SK-N-SH treated with all-trans-retinoic acid at 6 μM for 48 hours (cell line): Measurements from ENCODE around the gene CACNA1D.

Experiments
- ATAC-seq: fragments of 200-7000 bp; cut with Tn5 transposase; 3 replicates; pipeline ENCODE4 v1.9.1; 2020; ENCODE audit warnings: mild to moderate bottlenecking, moderate library complexity
- ESRRG ChIP-seq: fragments of 250-450 bp; sonication (Bioruptor Pico); IDR thresholded peaks from 2 replicates; pipeline ENCODE4 v1.6.1; 2021; ENCODE audit warnings: mild to moderate bottlenecking
- ISL1 ChIP-seq: fragments of 250-450 bp; sonication (Bioruptor Pico); IDR thresholded peaks from 2 replicates; pipeline ENCODE4 v2.1.2; 2022; ENCODE audit warnings: mild to moderate bottlenecking, moderate library complexity
- OSR1 ChIP-seq: fragments of 250-450 bp; sonication (Bioruptor Pico); IDR thresholded peaks from 2 replicates; pipeline ENCODE4 v1.8.0; 2022; ENCODE audit warnings: moderate library complexity, mild to moderate bottlenecking, inconsistent platforms
- PPARA ChIP-seq: fragments of 250-450 bp; sonication (Bioruptor Pico); IDR thresholded peaks from 2 replicates; pipeline ENCODE4 v1.5.0; 2020; ENCODE audit warnings: mild to moderate bottlenecking, borderline replicate concordance
- RARB ChIP-seq: fragments of 250-450 bp; sonication (Bioruptor Pico); IDR thresholded peaks from 2 replicates; pipeline ENCODE4 v1.8.0; 2021; ENCODE audit warnings: mild to moderate bottlenecking, moderate library complexity
- SNAI2 ChIP-seq: fragments of 250-450 bp; sonication (Bioruptor Pico); IDR thresholded peaks from 2 replicates; pipeline ENCODE4 v1.5.0; 2020; ENCODE audit warnings: mild to moderate bottlenecking, moderate library complexity
- TCF4 ChIP-seq: fragments of 250-450 bp; sonication (Bioruptor Pico); IDR thresholded peaks from 2 replicates; pipeline ENCODE4 v1.8.0; 2021; ENCODE audit warnings: mild to moderate bottlenecking, moderate library complexity, borderline replicate concordance
- TOX ChIP-seq: fragments of 250-450 bp; sonication (Bioruptor Pico); IDR thresholded peaks from 2 replicates; pipeline ENCODE4 v1.8.0; 2021; ENCODE audit warnings: mild to moderate bottlenecking, moderate library complexity, borderline replicate concordance
- ZFP3 ChIP-seq: fragments of 250-450 bp; sonication (Bioruptor Pico); IDR thresholded peaks from 2 replicates; pipeline ENCODE4 v1.5.0; 2020; ENCODE audit warnings: mild to moderate bottlenecking, moderate library complexity
- ZFP30 ChIP-seq: fragments of 450-650 bp; formaldehyde crosslinking; IDR thresholded peaks from 2 replicates; pipeline ENCODE4 v1.5.0; 2022; ENCODE audit warnings: mild to moderate bottlenecking, moderate library complexity
- ZNF565 ChIP-seq: fragments of 450-650 bp; formaldehyde crosslinking; conservative IDR thresholded peaks from 2 replicates; pipeline ENCODE4 v1.5.0; 2020; ENCODE audit warnings: low read depth, mild to moderate bottlenecking, moderate library complexity
- ZNF70 ChIP-seq: fragments of 450-650 bp; formaldehyde crosslinking; IDR thresholded peaks from 2 replicates; pipeline ENCODE4 v1.5.0; 2020; ENCODE audit warnings: mild to moderate bottlenecking, moderate library complexity
- ZNF8 ChIP-seq: fragments of 450-650 bp; formaldehyde crosslinking; IDR thresholded peaks from 2 replicates; pipeline ENCODE4 v1.5.0; 2020; ENCODE audit warnings: mild to moderate bottlenecking, moderate library complexity
- TF ChIP-seq, protein P1 (sequence below): fragments of 250-450 bp; sonication (Bioruptor Pico); IDR thresholded peaks from 2 replicates; pipeline ENCODE4 v1.8.0; 2020; ENCODE audit warnings: mild to moderate bottlenecking, moderate library complexity, borderline replicate concordance
- TF ChIP-seq, protein P2 (sequence below): fragments of 250-450 bp; sonication (Bioruptor Pico); IDR thresholded peaks from 2 replicates; pipeline ENCODE4 v1.5.0; 2020; ENCODE audit warnings: mild to moderate bottlenecking, moderate library complexity
- TF ChIP-seq, protein P3 (sequence below): fragments of 250-450 bp; sonication (Bioruptor Pico); IDR thresholded peaks from 2 replicates; pipeline ENCODE4 v1.5.1; 2021; ENCODE audit warnings: mild to moderate bottlenecking, moderate library complexity

CACNA1D gene

DNA sequence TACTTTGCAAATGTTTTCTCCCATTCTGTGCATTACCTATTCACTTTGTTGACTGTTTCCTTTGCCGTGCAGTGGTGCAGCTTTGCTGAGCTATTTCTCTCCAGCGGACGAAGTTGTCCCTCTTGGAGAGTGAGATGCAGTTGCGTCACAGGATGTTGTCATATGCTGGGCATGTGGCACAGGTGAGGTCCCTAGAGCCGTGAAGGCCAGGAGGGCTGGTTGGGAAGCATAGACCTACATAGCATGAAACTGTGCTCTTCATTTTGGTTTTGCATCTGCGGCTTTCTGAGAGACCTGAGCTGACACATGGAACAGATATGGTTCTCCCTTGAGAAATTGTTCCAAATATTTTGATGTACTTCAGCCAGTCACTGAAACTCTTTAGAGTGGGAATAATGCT is 108.5 kb downstream of the CACNA1D start (continued):
- TF ChIP-seq, protein P1, sequence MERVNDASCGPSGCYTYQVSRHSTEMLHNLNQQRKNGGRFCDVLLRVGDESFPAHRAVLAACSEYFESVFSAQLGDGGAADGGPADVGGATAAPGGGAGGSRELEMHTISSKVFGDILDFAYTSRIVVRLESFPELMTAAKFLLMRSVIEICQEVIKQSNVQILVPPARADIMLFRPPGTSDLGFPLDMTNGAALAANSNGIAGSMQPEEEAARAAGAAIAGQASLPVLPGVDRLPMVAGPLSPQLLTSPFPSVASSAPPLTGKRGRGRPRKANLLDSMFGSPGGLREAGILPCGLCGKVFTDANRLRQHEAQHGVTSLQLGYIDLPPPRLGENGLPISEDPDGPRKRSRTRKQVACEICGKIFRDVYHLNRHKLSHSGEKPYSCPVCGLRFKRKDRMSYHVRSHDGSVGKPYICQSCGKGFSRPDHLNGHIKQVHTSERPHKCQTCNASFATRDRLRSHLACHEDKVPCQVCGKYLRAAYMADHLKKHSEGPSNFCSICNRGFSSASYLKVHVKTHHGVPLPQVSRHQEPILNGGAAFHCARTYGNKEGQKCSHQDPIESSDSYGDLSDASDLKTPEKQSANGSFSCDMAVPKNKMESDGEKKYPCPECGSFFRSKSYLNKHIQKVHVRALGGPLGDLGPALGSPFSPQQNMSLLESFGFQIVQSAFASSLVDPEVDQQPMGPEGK (CRISPR knock-in tag): no peak
- no peak for TF ChIP-seq OSR1 (CRISPR knock-in tag)
- TF ChIP-seq TOX (CRISPR knock-in tag): no peak
- TF ChIP-seq, protein P2, sequence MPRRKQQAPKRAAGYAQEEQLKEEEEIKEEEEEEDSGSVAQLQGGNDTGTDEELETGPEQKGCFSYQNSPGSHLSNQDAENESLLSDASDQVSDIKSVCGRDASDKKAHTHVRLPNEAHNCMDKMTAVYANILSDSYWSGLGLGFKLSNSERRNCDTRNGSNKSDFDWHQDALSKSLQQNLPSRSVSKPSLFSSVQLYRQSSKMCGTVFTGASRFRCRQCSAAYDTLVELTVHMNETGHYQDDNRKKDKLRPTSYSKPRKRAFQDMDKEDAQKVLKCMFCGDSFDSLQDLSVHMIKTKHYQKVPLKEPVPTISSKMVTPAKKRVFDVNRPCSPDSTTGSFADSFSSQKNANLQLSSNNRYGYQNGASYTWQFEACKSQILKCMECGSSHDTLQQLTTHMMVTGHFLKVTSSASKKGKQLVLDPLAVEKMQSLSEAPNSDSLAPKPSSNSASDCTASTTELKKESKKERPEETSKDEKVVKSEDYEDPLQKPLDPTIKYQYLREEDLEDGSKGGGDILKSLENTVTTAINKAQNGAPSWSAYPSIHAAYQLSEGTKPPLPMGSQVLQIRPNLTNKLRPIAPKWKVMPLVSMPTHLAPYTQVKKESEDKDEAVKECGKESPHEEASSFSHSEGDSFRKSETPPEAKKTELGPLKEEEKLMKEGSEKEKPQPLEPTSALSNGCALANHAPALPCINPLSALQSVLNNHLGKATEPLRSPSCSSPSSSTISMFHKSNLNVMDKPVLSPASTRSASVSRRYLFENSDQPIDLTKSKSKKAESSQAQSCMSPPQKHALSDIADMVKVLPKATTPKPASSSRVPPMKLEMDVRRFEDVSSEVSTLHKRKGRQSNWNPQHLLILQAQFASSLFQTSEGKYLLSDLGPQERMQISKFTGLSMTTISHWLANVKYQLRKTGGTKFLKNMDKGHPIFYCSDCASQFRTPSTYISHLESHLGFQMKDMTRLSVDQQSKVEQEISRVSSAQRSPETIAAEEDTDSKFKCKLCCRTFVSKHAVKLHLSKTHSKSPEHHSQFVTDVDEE: no peak
- no peak for TF ChIP-seq RARB (CRISPR knock-in tag)

DNA sequence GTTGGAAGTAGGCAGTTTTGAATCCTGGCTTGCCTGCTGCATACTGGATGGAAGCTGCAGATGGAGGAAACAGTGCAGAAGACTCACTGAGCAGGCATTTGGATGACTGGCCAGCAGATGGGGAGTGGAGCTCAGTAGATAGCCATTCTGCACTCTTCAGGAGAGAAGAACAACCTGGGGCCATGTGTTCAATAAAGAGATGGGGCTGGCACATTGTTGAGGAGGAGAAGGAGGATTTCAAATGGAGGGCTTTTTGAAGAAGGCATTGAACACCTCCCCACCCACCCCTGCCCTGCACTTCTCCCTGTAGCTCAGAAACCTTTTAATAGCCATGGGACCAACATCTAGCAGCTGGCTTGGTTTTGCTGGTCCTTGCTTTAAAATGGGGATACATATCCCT is 109.8 kb downstream of the CACNA1D start:
- no peak for TF ChIP-seq OSR1 (CRISPR knock-in tag)
- TF ChIP-seq SNAI2 (CRISPR knock-in tag): no peak
- TF ChIP-seq ZNF70 (CRISPR knock-in tag): no peak
- TF ChIP-seq TOX (CRISPR knock-in tag): no peak
- TF ChIP-seq PPARA (CRISPR knock-in tag): no peak
- no peak for TF ChIP-seq ZNF565 (CRISPR knock-in tag)
- TF ChIP-seq, protein P2: no peak
- TF ChIP-seq ESRRG: no peak
- TF ChIP-seq ZNF8 (CRISPR knock-in tag): no peak
- TF ChIP-seq ISL1 (CRISPR knock-in tag): no peak
- no peak for TF ChIP-seq TCF4 (CRISPR knock-in tag)
- TF ChIP-seq RARB (CRISPR knock-in tag): no peak
- no peak for TF ChIP-seq ZFP30 (CRISPR knock-in tag)
- TF ChIP-seq, all 23 proteins: peak for 0

DNA sequence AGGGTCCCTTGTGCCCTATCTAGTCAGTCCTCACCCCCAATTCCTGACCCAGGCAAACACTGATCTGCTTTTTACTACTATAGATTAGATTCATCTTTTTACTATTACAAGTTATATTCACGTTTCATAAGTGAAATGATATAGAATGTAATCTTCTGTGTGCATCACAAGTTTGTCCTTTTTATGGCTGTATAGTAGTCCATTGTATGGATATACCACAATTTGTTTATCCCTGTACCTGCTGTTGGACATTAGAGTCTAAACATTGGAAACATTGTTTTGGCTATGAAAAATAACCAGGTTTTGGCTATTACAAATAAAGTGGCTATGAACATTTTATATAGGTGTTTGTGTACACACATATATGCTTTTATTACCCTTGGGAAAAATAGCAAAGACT is 112.4 kb downstream of the CACNA1D start:
- no peak for TF ChIP-seq ZFP3 (CRISPR knock-in tag)
- no peak for TF ChIP-seq ZFP30 (CRISPR knock-in tag)
- TF ChIP-seq ZNF8 (CRISPR knock-in tag): peak; percentile 98
- TF ChIP-seq, all 23 proteins: peak for 1
- ATAC-seq: no peak

More for the DNA sequence above, 109.8 kb downstream of the CACNA1D start:
- no peak for ATAC-seq

DNA sequence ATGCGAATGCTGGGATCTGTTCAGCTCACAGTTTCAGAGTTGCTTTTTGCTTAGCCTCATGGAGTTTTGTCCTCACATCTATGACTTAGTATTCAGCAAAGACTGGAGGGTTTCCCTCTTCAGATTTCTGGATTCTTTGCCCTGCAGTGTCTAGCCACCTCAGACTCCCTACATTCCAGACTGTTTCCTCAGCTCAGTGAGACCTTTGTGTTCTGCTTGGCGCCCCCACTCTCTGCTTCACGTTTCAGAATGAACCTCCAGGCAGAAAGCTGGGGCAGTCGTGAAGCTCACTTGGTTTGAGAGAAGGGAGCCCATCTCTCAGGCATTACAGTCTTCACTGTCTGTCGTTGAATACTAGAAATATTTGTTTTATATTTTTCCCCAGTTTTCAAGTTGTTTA is 118.1 kb downstream of the CACNA1D start:
- TF ChIP-seq PPARA (CRISPR knock-in tag) (no peak), ESRRG (no peak), SNAI2 (CRISPR knock-in tag) (no peak)
- TF ChIP-seq, protein P1 (CRISPR knock-in tag): no peak
- TF ChIP-seq, protein P3, sequence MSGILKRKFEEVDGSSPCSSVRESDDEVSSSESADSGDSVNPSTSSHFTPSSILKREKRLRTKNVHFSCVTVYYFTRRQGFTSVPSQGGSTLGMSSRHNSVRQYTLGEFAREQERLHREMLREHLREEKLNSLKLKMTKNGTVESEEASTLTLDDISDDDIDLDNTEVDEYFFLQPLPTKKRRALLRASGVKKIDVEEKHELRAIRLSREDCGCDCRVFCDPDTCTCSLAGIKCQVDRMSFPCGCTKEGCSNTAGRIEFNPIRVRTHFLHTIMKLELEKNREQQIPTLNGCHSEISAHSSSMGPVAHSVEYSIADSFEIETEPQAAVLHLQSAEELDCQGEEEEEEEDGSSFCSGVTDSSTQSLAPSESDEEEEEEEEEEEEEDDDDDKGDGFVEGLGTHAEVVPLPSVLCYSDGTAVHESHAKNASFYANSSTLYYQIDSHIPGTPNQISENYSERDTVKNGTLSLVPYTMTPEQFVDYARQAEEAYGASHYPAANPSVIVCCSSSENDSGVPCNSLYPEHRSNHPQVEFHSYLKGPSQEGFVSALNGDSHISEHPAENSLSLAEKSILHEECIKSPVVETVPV (CRISPR knock-in tag): no peak
- no peak for ATAC-seq
